Heart left ventricle (tissue), 16 donors: Measurements from ENCODE around the gene MPPED2. TPM values are rescaled to one million over a fixed set of nuclear protein-coding genes. Genes with fewer than 3 reads are reported as not detected.
A peak's percentile ranks its signal among the peaks of the same experiment; 100 is the strongest.

Source experiments
- ATAC-seq, 4 donors: fragments of 200-7000 bp; cut with Tn5 transposase; one replicate each; pipeline ENCODE4 v1.9.1; 2020 to 2022; ENCODE audit warnings: moderate library complexity in 4 of 4, mild to moderate bottlenecking in 3 of 4, moderate number of reproducible peaks in 1 of 4
- DNase-seq, 5 donors: peaks; one replicate each; pipeline ENCODE4 v3.0.0-alpha.2; 2020
- H3K27ac ChIP-seq, 12 donors: fragments of 200-600 bp; sonication (generic) in 4 of 12; one replicate each; pipeline versions ENCODE4 v1.5.0 to v1.8.0; 2016 to 2022; ENCODE audit warnings: mild to moderate bottlenecking in 2 of 12
- H3K27me3 ChIP-seq, 9 donors: fragments of 200-600 bp; sonication (generic) in 2 of 9; one replicate each; pipeline versions ENCODE4 v1.5.1 to v1.8.0; 2016 to 2022; ENCODE audit warnings: mild to moderate bottlenecking in 3 of 9
- H3K36me3 ChIP-seq, 9 donors: fragments of 200-600 bp; sonication (generic) in 2 of 9; one replicate each; pipeline versions ENCODE4 v1.5.0 to v1.8.0; 2018 to 2022; ENCODE audit warnings: mild to moderate bottlenecking in 2 of 9
- H3K4me1 ChIP-seq, 12 donors: fragments of 200-600 bp; sonication (generic) in 4 of 12; one replicate each; pipeline versions ENCODE4 v1.5.0 to v1.8.0; 2016 to 2022; ENCODE audit warnings: mild to moderate bottlenecking in 3 of 12
- H3K4me3 ChIP-seq, 12 donors: fragments of 200-600 bp; sonication (generic) in 4 of 12; one replicate each; pipeline versions ENCODE4 v1.5.0 to v1.8.0; 2017 to 2022; ENCODE audit warnings: mild to moderate bottlenecking in 9 of 12, moderate library complexity in 4 of 12
- H3K9me3 ChIP-seq, 12 donors: fragments of 200-600 bp; sonication (generic) in 4 of 12; one replicate each; pipeline versions ENCODE4 v1.5.0 to v1.8.0; 2016 to 2022; ENCODE audit warnings: mild to moderate bottlenecking in 1 of 12
- CTCF ChIP-seq, 12 donors: fragments of 200-600 bp; sonication (generic) in 4 of 12; IDR thresholded peaks; one replicate each; pipeline versions ENCODE4 v1.5.0 to v1.8.0; 2018 to 2022; ENCODE audit warnings: antibody characterized with exemption in 12 of 12, mild to moderate bottlenecking in 5 of 12
- POLR2A ChIP-seq, 2 donors: fragments of 450-650 bp; IDR thresholded peaks; one replicate each; pipeline ENCODE4 v1.6.1; 2017; ENCODE audit warnings: antibody characterized with exemption in 2 of 2, mild to moderate bottlenecking in 2 of 2, moderate library complexity in 2 of 2
- WGBS, 4 donors: extraction: QIAGEN DNeasy Blood & Tissue Kit in 2 of 4; methylation state at CpG; one replicate each; pipeline versions ENCODE4 v1.1.5 to v1.1.7; 2013 to 2018; 5-methylcytosine and 5-hydroxymethylcytosine counted together
- intact Hi-C, 10 donors: fragments of 100-400 bp; cut with DNase I; formaldehyde crosslinking; loops; one replicate each; pipeline versions ENCODE4 v1.11.1 to v1.14.2; 2022
- long read RNA-seq, 3 donors: library from polyadenylated mRNA; unstranded; transcript quantifications; one replicate each; pipeline ENCODE4 v2.0.0, GENCODE V29; 2020 to 2021
- polyA plus RNA-seq, 2 donors: library from polyadenylated mRNA; stranded (reverse); fragments of 200-250 nt; gene quantifications; one replicate each; pipeline ENCODE4 v1.2.3, GENCODE V29; 2013
- total RNA-seq, 9 donors: library from RNA; depleted of rRNA in 2 of 9; stranded (reverse); fragments of >200 nt in 2 of 9; fragmentation: NEBNext Ultra II Directional in 3 of 9; extraction: Animal tissue kit (Norgen Biotek cat#: 25700) in 3 of 9; gene quantifications; one replicate each; pipeline versions ENCODE4 v1.1.0 to v1.2.4, GENCODE V29; 2016 to 2023
- donor health status: ischemic (EF 13 %, LVEDD 7.1; RV severe dilation, severe dysfunction).
- donor health status: healthy with polysubstance abuse.
- donor health status: DM: no; HTN: yes; CAD: no.
- donor health status: DM: no; HTN: no; CAD: no.
- donor health status: ischemic (EF 25% LVEDD 6.9; RV normal size, moderate dysfunction).
- donor health status: ischemic (EF 25% LVEDD 5.7; RV mildly dilated, moderate dysfunction).
- donor health status: healthy.
- donor health status: DM: yes; HTN: yes; CAD: no.
- donor health status: ischemic (EF 35%, LVEDD 5.7; RV mildly dilated, moderate dysfunction).
- donor health status: nonischemic (EF 11% LVEDD 7.7; RV severe dilation, severe dysfunction).
- donor health status: DM: yes; HTN: yes; CAD: no.
- donor health status: PGD.
- donor health status: ischemic (EF 29% LVEDD 5.4; RV normal size, mild dysfunction).
- donor health status: nonischemic (EF 23%, LVEDD 6.1; RV moderate dilation, normal function).

Gene MPPED2, protein sequence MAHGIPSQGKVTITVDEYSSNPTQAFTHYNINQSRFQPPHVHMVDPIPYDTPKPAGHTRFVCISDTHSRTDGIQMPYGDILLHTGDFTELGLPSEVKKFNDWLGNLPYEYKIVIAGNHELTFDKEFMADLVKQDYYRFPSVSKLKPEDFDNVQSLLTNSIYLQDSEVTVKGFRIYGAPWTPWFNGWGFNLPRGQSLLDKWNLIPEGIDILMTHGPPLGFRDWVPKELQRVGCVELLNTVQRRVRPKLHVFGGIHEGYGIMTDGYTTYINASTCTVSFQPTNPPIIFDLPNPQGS
- 10 to 100 TPM in 2 of 9 donors, 1 to 10 TPM in 7; 4.6 to 14.3 (median 9.7) TPM for total RNA-seq
- polyA plus RNA-seq = 1 to 10 TPM; 2.7 to 3.7 TPM
- long read RNA-seq, donor 1, partial matches to known transcripts = 2 of 15 reads
- long read RNA-seq, donor 1, other reads (novel, unspliced or antisense) = 13 of 15 reads
- long read RNA-seq, donor 2, partial matches to known transcripts = 1 of 17 reads
- long read RNA-seq, donor 2, other reads (novel, unspliced or antisense) = 16 of 17 reads
- long read RNA-seq, donor 3, full-length matches to known transcripts = 1 of 5 reads
- long read RNA-seq, donor 3, partial matches to known transcripts = 0 of 5 reads
- long read RNA-seq, donor 3, other reads (novel, unspliced or antisense) = 4 of 5 reads

- intact Hi-C loops = loop anchor here (5.0 to 10.0 kb wide), 16 partner anchors 102 to 331 kb away; no protein-coding TSS in a partner anchor
- peak; percentile 25 to 67 (median 52) for TF ChIP-seq CTCF (IDR thresholded peaks at IDR 0.05)
- no peak for TF ChIP-seq POLR2A (IDR thresholded peaks at IDR 0.05)
- H3K27ac ChIP-seq = peak within 1 kb of the TSS; percentile 83 to 95 (median 88)
- ATAC-seq (peak; percentile 40 to 91 (median 82)), DNase-seq (peak; percentile 53 to 75 (median 61))
- no peaks in the 10 kb centered on the region for H3K9me3 ChIP-seq
- peak within 1 kb of the TSS; percentile 64 to 97 (median 88) for H3K4me3 ChIP-seq
- peaks cover 0 to 22% (median 4%) of the 10 kb centered on the region in 12 donors for H3K4me1 ChIP-seq
- H3K36me3 ChIP-seq = no peaks in the 10 kb centered on the region
- H3K27me3 ChIP-seq = peaks cover 0 to 34% (median 0%) of the 10 kb centered on the region in 9 donors
- 4 to 18% (median 8%) methylated on average over 14 to 49 of the region's 49 CpGs for WGBS, 4 donors
Observed at GRCh38 chr11:30586251-30587144, at the start of gene MPPED2. MPPED2 (minus strand) TSS chr11:30586353; CDS start chr11:30580373, 5,980 bp downstream.

- H3K36me3 ChIP-seq = no peaks in the 10 kb centered on the region
- peaks cover 0 to 4% (median 0%) of the 10 kb centered on the region in 9 donors for H3K27me3 ChIP-seq
- 27 to 36% (median 28%) methylated on average over 13 of the region's 13 CpGs for WGBS, 4 donors
- no peak overlapping the region for H3K27ac ChIP-seq
- ATAC-seq (peak in 1 of 4 donors; percentile 64), DNase-seq (peak in 3 of 5 donors; percentile 15 to 44 (median 19))
- no peaks in the 10 kb centered on the region for H3K4me1 ChIP-seq
- H3K4me3 ChIP-seq = peak overlapping the region in 4 of 12 donors; percentile 3 to 23 (median 16)
- intact Hi-C loops = no loop called here
- peaks cover 0 to 8% (median 0%) of the 10 kb centered on the region in 12 donors for H3K9me3 ChIP-seq
- TF ChIP-seq CTCF (IDR thresholded peaks at IDR 0.05) (no peak), POLR2A (IDR thresholded peaks at IDR 0.05) (no peak)
Observed at GRCh38 chr11:30635401-30635989, 49.3 kb upstream of the MPPED2 start.

DNA sequence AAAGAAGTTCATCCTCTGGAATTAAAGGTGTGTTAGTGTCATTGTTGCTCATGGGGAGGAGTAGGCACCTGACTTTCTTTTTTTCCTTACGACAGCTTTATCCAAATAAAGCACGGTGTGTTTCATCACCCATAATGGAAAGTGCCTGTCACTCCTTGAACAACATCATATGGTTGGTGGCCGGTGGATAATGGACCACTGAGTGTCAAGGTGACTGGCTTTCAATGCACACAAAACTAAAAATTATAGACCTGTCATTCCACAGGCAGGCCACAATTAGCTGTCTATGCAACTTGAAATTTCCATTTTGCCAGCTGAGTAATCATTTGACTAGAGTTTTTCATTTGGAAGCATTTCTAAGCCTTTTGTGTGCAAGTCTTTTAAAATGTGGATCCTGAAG is 45.0 kb upstream of the MPPED2 start:
- Histone ChIP-seq H3K4me3 (no peak overlapping the region), H3K9me3 (peaks cover 0 to 8% (median 0%) of the 10 kb centered on the region in 12 donors), H3K4me1 (no peaks in the 10 kb centered on the region), H3K27ac (no peak overlapping the region), H3K36me3 (no peaks in the 10 kb centered on the region), H3K27me3 (peaks cover 0 to 4% (median 0%) of the 10 kb centered on the region in 9 donors)
- ATAC-seq (no peak), DNase-seq (no peak)
- intact Hi-C loops = no loop called here
- 59 to 73% (median 64%) methylated on average over 3 of the region's 3 CpGs for WGBS, 4 donors
- TF ChIP-seq CTCF (IDR thresholded peaks at IDR 0.05) (no peak), POLR2A (IDR thresholded peaks at IDR 0.05) (no peak)
